ENCODE measurements around the gene MOB3A. TPM values are rescaled to one million over a fixed set of nuclear protein-coding genes. Genes with fewer than 3 reads are reported as not detected.

Gene MOB3A
- total RNA-seq, 1 donor from 2014 or later = 6.0 TPM

DNA sequence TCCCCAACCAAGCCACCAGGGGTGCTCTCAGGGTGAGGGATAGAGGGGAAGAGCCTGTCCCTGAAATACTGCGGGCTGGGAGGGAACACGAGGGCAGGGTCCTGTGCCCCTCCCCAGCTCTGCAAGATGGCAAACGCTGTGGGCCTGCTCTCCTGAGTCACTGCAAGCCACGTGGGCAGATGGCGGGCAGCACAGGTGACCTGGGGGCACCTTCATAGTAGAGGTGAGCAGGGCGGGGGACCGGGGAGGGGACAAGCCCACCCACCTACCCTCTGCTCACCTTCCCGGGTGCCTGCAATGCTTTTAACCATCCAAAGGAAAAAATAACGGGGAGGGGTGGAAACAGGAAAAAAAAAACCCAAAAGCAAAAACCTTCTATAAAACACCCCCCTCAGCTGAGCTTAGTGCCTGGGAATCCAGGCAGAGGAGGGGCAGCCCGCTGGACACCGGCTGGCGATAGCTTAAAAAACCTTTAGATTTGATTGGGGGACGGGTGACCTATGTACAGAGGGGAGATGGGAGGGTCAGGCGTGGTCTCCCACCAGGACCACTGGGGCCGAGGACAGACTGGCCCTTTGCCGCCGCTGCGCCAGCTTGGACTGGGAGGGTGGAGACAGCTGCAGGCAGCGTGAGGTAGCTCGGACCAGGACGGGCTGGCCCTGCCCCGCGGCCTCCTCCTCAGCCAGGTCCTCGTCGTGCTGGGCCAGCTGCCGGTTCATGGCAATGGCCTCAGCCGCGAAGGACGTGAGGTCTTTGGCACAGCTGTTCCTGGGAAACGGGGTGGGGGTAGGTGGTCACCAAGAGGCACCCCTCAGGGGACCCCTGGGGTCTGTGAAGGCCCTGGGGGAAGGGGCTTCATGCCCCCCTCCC lies 56.8 kb downstream of the MOB3A start:
- Mint-ChIP-seq H3K27ac (no peak overlapping the region), H3K36me3 (peaks cover 8% of the 10 kb centered on the region), H3K4me3 (peak overlapping the region; percentile 52), H3K4me1 (peaks cover 14% of the 10 kb centered on the region), H3K27me3 (ENCODE audit: insufficient read depth, low read depth) (no peaks in the 10 kb centered on the region), H3K9me3 (peaks cover 2% of the 10 kb centered on the region)
- Histone ChIP-seq H3K9me3 (ENCODE audit: low read depth) (no peaks in the 10 kb centered on the region), H3F3A (ENCODE audit: low read depth) (peaks cover 44% of the 10 kb centered on the region), H3K4me1 (peaks cover 22% of the 10 kb centered on the region), H3K27me3 (no peaks in the 10 kb centered on the region), H3K36me3 (no peaks in the 10 kb centered on the region), H3K4me2 (no peak overlapping the region), H3K79me2 (ENCODE audit: low read depth) (peaks cover 16% of the 10 kb centered on the region), H3K9ac (no peak overlapping the region), H2AFZ (replicated peaks) (no peak overlapping the region), H3K4me3 (no peak overlapping the region), H4K20me1 (ENCODE audit: low read depth) (peaks cover 15% of the 10 kb centered on the region), H3K27ac (no peak overlapping the region)
- TF ChIP-seq EZH2 (IDR thresholded peaks at IDR 0.05) = no peak
- no peak for TF ChIP-seq CTCF (IDR thresholded peaks at IDR 0.05)
- TF ChIP-seq EZH2phosphoT487 (IDR thresholded peaks at IDR 0.05) = no peak
- DNase-seq (ENCODE audit: low spot score) = no peak

DNA sequence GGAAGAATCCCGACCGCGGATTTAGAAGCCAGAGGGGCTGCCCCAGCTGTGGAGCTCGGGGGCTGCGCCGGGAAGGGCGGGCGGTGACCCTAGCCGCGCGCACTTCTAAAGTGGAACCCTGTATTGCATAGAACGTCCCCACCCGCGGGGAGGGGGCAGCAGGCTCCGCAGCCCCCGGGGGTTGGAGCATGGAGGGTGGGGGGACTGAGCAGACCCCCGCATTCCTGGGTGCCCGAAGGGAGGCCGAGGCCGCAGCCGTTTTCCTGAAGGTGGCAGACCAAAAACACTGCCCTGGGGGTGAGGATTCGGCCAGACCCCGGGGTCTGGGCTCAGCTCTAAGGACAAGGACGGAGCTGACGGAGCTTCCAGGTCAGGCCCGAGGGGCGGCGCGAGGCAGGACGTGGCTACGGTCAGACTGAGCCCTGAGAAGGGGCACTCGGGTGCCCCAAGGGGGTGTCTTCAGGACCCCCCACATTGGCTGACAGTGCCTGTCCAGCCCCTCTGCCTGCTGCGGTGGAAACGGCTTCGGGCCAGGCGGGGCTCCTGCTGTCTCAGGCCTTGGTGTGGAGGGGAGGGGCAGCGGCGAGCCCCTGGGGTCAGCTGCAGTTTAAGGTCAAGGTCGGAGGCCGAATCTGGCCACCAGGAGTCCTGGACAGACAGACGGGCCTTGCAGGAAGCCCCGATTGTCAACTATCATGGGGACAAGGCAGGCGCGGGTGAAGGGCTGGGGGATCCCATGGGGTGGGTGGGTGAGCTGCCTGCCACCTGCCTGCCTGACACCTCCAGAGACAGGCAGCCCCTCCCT lies 57.6 kb downstream of the MOB3A start:
- DNase-seq (ENCODE audit: low spot score) = no peak
- H3K9me3 ChIP-seq (ENCODE audit: low read depth) = no peaks in the 10 kb centered on the region

More for the DNA sequence above, 57.6 kb downstream of the MOB3A start:
- Histone ChIP-seq H3K27ac (peak overlapping the region; percentile 6), H3K4me1 (peaks cover 22% of the 10 kb centered on the region), H2AFZ (replicated peaks) (no peak overlapping the region), H3K4me3 (no peak overlapping the region), H4K20me1 (ENCODE audit: low read depth) (peaks cover 11% of the 10 kb centered on the region), H3K36me3 (no peaks in the 10 kb centered on the region), H3K27me3 (no peaks in the 10 kb centered on the region), H3K79me2 (ENCODE audit: low read depth) (peaks cover 16% of the 10 kb centered on the region), H3K9ac (no peak overlapping the region), H3F3A (ENCODE audit: low read depth) (peaks cover 39% of the 10 kb centered on the region), H3K4me2 (no peak overlapping the region)
- Mint-ChIP-seq H3K27me3 (ENCODE audit: insufficient read depth, low read depth) (no peaks in the 10 kb centered on the region), H3K27ac (no peak overlapping the region), H3K9me3 (peaks cover 2% of the 10 kb centered on the region), H3K4me1 (peaks cover 13% of the 10 kb centered on the region), H3K4me3 (no peak overlapping the region), H3K36me3 (peaks cover 8% of the 10 kb centered on the region)
- TF ChIP-seq EZH2phosphoT487 (IDR thresholded peaks at IDR 0.05) (no peak), EZH2 (IDR thresholded peaks at IDR 0.05) (no peak), CTCF (IDR thresholded peaks at IDR 0.05) (no peak)

All from neural progenitor cell (in vitro differentiated cells).